KMS-11 (cell line): ENCODE results near the gene SLC36A2.

Experiments
- H2AFZ ChIP-seq: fragments of 200-600 bp; sonication (generic); 2 replicates; pipeline ENCODE4 v1.6.1; 2016; ENCODE audit warnings: antibody characterized with exemption, mixed run types, low read depth
- H3K27ac ChIP-seq: fragments of 200-600 bp; sonication (generic); 2 replicates; pipeline ENCODE4 v1.6.1; 2016; ENCODE audit warnings: mild to moderate bottlenecking, mixed run types
- H3K27me3 ChIP-seq: fragments of 200-600 bp; sonication (generic); 2 replicates; pipeline ENCODE4 v1.6.1; 2017; ENCODE audit warnings: mild to moderate bottlenecking, low read depth, mixed run types, moderate library complexity; ENCODE audit not compliant: insufficient read depth
- H3K36me3 ChIP-seq: fragments of 200-600 bp; sonication (generic); 2 replicates; pipeline ENCODE4 v1.6.1; 2017; ENCODE audit warnings: mild to moderate bottlenecking, mixed run types; ENCODE audit not compliant: insufficient read depth
- H3K4me1 ChIP-seq: fragments of 200-600 bp; sonication (generic); 2 replicates; pipeline ENCODE4 v1.6.1; 2016; ENCODE audit warnings: mild to moderate bottlenecking, low read depth, mixed run types; ENCODE audit not compliant: poor library complexity, severe bottlenecking
- H3K4me2 ChIP-seq: fragments of 200-600 bp; sonication (generic); 2 replicates; pipeline ENCODE4 v1.7.0; 2016; ENCODE audit warnings: mild to moderate bottlenecking, mixed run types
- H3K4me3 ChIP-seq: fragments of 200-600 bp; sonication (generic); IDR thresholded peaks from 2 replicates; pipeline ENCODE4 v1.6.1; 2017; ENCODE audit warnings: low read depth, low read length, mixed read lengths; ENCODE audit not compliant: insufficient read depth
- H3K79me2 ChIP-seq: fragments of 200-600 bp; sonication (generic); 2 replicates; pipeline ENCODE4 v1.6.1; 2016; ENCODE audit warnings: low read depth, mixed run types; ENCODE audit not compliant: insufficient read depth
- H3K9ac ChIP-seq: fragments of 200-600 bp; sonication (generic); 2 replicates; pipeline ENCODE4 v1.6.1; 2016; ENCODE audit warnings: mild to moderate bottlenecking, mixed run types
- H4K20me1 ChIP-seq: fragments of 200-600 bp; sonication (generic); 2 replicates; pipeline ENCODE4 v1.6.1; 2016; ENCODE audit warnings: mild to moderate bottlenecking, mixed run types; ENCODE audit not compliant: insufficient read depth
- TF ChIP-seq, protein P1 (sequence below): fragments of 200-600 bp; sonication (generic); conservative IDR thresholded peaks from 2 replicates; pipeline ENCODE4 v1.6.1; 2017; ENCODE audit warnings: low read depth, mild to moderate bottlenecking, antibody characterized with exemption, low read length, moderate library complexity, mixed read lengths

SLC36A2 gene

GRCh38 chr5:151363673-151364072 is 16.3 kb upstream of the SLC36A2 start:
- Histone ChIP-seq H3K4me3 (no peak overlapping the region), H3K27me3 (no peaks in the 10 kb centered on the region), H4K20me1 (no peaks in the 10 kb centered on the region), H3K36me3 (no peaks in the 10 kb centered on the region), H3K4me2 (no peak overlapping the region), H3K9ac (no peak overlapping the region), H3K4me1 (no peaks in the 10 kb centered on the region), H3K27ac (no peak overlapping the region), H3K79me2 (no peaks in the 10 kb centered on the region), H2AFZ (no peak overlapping the region)
- TF ChIP-seq, protein P1, sequence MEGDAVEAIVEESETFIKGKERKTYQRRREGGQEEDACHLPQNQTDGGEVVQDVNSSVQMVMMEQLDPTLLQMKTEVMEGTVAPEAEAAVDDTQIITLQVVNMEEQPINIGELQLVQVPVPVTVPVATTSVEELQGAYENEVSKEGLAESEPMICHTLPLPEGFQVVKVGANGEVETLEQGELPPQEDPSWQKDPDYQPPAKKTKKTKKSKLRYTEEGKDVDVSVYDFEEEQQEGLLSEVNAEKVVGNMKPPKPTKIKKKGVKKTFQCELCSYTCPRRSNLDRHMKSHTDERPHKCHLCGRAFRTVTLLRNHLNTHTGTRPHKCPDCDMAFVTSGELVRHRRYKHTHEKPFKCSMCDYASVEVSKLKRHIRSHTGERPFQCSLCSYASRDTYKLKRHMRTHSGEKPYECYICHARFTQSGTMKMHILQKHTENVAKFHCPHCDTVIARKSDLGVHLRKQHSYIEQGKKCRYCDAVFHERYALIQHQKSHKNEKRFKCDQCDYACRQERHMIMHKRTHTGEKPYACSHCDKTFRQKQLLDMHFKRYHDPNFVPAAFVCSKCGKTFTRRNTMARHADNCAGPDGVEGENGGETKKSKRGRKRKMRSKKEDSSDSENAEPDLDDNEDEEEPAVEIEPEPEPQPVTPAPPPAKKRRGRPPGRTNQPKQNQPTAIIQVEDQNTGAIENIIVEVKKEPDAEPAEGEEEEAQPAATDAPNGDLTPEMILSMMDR = no peak

DNA sequence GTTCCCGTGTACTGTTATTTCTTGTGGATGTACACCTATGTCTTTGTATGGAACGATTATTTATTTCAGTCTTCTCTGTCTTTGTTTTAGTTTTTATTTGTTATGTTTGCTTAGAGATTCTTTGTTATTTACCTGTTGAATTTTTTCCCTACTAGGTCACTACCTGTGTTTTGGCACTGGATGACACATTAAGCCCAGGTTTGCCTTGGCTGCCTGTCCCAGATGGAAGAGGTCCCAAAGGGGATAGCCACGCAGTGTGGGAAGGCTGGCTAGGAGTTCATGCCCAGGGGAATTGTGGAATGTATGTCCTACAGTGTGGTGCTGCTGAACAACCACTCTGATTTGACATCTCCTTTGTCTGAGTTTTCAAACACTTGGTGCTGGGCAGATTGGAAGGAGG is 15.6 kb upstream of the SLC36A2 start:
- Histone ChIP-seq H3K9ac (no peak overlapping the region), H3K79me2 (no peaks in the 10 kb centered on the region), H3K27me3 (no peaks in the 10 kb centered on the region), H3K4me3 (no peak overlapping the region), H4K20me1 (no peaks in the 10 kb centered on the region), H3K27ac (no peak overlapping the region), H3K36me3 (no peaks in the 10 kb centered on the region), H2AFZ (no peak overlapping the region), H3K4me1 (no peaks in the 10 kb centered on the region), H3K4me2 (no peak overlapping the region)
- TF ChIP-seq, protein P1 = no peak

DNA sequence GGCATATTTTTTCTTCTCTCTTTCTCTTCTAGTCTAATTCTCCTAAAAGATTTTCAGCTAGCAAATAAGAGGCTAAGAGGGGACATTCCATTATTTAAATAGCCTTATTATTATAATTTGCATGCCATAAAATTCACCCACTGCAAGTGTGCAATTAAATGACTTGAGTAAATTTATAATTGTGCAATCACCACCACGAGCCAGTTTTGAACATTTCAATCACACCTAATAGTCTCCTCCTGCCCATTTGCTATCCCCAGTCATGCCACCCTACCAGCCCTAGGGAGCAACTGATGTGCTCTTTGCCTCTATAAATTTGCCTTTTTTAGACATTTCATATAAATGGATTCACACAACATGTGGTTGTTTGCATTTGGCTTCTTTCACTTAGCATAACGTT is 12.0 kb upstream of the SLC36A2 start:
- H3K4me1 ChIP-seq = no peaks in the 10 kb centered on the region
- no peaks in the 10 kb centered on the region for H3K36me3 ChIP-seq
- H2AFZ ChIP-seq = no peak overlapping the region
- H3K79me2 ChIP-seq = no peaks in the 10 kb centered on the region
- H3K9ac ChIP-seq = no peak overlapping the region
- no peaks in the 10 kb centered on the region for H3K27me3 ChIP-seq
- no peaks in the 10 kb centered on the region for H4K20me1 ChIP-seq
- no peak overlapping the region for H3K4me3 ChIP-seq
- H3K27ac ChIP-seq = no peak overlapping the region
- no peak overlapping the region for H3K4me2 ChIP-seq
- TF ChIP-seq, protein P1 = no peak

- no peaks in the 10 kb centered on the region for H3K36me3 ChIP-seq
- no peak overlapping the region for H3K9ac ChIP-seq
- no peaks in the 10 kb centered on the region for H3K79me2 ChIP-seq
- H3K27ac ChIP-seq = no peak overlapping the region
- no peak overlapping the region for H3K4me2 ChIP-seq
- no peak overlapping the region for H2AFZ ChIP-seq
- no peaks in the 10 kb centered on the region for H3K27me3 ChIP-seq
- TF ChIP-seq, protein P1 = no peak
- no peaks in the 10 kb centered on the region for H3K4me1 ChIP-seq
- no peaks in the 10 kb centered on the region for H4K20me1 ChIP-seq
- no peak overlapping the region for H3K4me3 ChIP-seq
Measured at GRCh38 chr5:151357792-151358191, 10.4 kb upstream of the SLC36A2 start.

DNA sequence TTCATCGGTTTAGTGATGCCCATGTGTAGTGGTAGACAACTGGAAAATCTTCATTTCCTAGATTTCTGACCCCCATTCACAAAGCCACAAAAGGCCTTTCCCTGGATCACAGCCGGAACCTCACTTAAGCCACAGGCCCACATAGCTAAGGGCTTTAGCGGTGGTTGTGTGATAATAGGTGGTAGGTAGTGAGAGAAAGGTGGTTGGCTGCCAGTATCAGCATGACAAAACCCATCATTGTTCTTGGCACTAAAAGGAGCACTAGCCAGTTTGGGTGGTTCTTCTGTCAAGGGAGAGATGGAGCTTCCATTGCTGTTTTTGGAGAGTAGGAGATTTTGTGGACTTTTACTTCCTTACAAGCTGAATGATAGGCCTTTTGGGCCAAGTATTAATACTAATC is 9.7 kb upstream of the SLC36A2 start:
- Histone ChIP-seq H3K4me3 (no peak overlapping the region), H3K9ac (no peak overlapping the region), H2AFZ (no peak overlapping the region), H3K27me3 (no peaks in the 10 kb centered on the region), H3K4me1 (no peaks in the 10 kb centered on the region), H3K36me3 (no peaks in the 10 kb centered on the region), H4K20me1 (no peaks in the 10 kb centered on the region), H3K4me2 (no peak overlapping the region), H3K79me2 (no peaks in the 10 kb centered on the region), H3K27ac (no peak overlapping the region)
- TF ChIP-seq, protein P1 = no peak
